Cardiac fibroblast (primary cell): Measurements from ENCODE around the gene FER.
A peak's percentile ranks its signal among the peaks of the same experiment; 100 is the strongest.

ENCODE experiments used
- DNase-seq, 2 donors: peaks; one replicate each; pipeline versions ENCODE4 v3.0.0 to v3.0.0-alpha.2; 2010; ENCODE audit warnings: low read depth in 2 of 2
- H3K4me3 ChIP-seq, 2 donors: replicated peaks in 1 of 2; 1 replicate in 1 of 2; 2 replicates in 1 of 2; pipeline ENCODE4 v1.5.1; 2011; ENCODE audit warnings: low read depth in 2 of 2, low read length in 2 of 2, mild to moderate bottlenecking in 2 of 2, moderate library complexity in 1 of 2
- TF ChIP-seq, protein P1 (sequence below): IDR thresholded peaks from one replicate; pipeline ENCODE4 v1.5.1; 2011; ENCODE audit warnings: low read depth, mild to moderate bottlenecking, low read length, inconsistent platforms

FER gene

DNA sequence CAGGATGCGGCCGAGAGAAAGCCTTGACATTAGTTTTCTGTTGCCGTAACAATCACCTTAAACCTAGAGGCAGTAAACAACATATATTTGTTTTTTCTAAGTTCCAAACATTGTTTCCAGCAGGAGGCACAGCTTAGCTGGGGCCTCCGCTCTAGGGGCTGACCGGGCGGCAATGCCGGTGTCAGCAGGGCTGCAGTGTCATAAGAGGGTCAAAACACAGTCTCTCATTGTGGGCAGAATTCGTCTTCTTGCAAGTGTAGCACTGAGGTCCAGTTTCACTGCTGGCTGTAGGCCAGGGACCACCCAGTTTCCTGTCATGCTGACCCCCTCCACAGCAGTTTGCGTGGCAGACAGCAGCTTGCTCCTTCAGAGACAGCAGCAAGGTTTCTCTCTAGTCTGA, 475.8 kb downstream of the FER start:
- TF ChIP-seq, protein P1, sequence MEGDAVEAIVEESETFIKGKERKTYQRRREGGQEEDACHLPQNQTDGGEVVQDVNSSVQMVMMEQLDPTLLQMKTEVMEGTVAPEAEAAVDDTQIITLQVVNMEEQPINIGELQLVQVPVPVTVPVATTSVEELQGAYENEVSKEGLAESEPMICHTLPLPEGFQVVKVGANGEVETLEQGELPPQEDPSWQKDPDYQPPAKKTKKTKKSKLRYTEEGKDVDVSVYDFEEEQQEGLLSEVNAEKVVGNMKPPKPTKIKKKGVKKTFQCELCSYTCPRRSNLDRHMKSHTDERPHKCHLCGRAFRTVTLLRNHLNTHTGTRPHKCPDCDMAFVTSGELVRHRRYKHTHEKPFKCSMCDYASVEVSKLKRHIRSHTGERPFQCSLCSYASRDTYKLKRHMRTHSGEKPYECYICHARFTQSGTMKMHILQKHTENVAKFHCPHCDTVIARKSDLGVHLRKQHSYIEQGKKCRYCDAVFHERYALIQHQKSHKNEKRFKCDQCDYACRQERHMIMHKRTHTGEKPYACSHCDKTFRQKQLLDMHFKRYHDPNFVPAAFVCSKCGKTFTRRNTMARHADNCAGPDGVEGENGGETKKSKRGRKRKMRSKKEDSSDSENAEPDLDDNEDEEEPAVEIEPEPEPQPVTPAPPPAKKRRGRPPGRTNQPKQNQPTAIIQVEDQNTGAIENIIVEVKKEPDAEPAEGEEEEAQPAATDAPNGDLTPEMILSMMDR = no peak
- no peak for DNase-seq
- H3K4me3 ChIP-seq = no peak overlapping the region

- no peak for DNase-seq
- no peak overlapping the region for H3K4me3 ChIP-seq
- TF ChIP-seq, protein P1 = no peak
Observed at GRCh38 chr5:109224276-109224882, 476.7 kb downstream of the FER start.

DNA sequence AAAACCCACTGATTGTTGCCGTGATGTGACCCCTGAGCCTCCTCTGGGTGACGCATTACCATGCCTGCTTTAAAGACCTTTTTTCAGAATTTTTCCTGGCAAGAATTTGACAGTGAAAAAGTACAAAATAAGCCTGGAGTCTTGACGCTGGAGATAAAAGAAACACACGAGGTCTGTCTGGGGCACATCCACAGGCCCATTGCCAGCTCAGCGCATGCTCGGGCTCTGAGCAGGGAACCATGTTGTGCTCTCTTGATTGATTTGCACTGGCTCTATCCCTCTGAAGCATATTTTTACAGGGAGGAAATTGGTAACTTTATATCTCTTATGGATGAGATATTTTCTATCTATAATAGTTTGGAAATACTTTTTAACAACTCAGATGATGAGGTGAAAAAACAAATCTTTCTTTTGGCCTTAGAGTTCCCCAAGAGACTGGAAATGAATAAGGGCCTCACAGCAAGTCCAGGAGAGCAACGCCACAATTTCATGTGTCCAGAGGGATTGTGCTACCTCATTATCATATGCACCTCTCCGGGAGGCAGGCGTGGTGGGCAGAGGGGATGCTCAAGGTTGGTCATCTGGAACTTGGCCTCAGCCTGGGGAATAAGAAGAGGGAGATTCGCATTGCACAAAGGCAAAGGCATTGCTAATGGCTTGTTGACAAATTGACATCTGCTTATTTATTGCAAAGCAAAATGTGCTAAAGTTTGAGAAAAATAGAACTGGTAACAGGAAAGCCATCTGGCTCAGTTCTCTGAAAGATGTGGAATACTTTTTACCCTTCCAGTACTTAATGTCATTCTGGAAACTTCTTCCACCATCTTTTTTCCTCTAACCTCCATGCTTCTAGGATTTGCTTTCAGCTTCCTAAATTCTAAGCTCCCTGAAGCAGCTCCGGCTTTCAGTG, 478.3 kb downstream of the FER start:
- DNase-seq = peak in 1 of 2 donors; percentile 39
- TF ChIP-seq, protein P1 = no peak

GRCh38 chr5:109230369-109230768, 482.7 kb downstream of the FER start:
- DNase-seq = no peak
- TF ChIP-seq, protein P1 = no peak
- H3K4me3 ChIP-seq = no peak overlapping the region

More for the DNA sequence above, 478.3 kb downstream of the FER start:
- no peak overlapping the region for H3K4me3 ChIP-seq

DNA sequence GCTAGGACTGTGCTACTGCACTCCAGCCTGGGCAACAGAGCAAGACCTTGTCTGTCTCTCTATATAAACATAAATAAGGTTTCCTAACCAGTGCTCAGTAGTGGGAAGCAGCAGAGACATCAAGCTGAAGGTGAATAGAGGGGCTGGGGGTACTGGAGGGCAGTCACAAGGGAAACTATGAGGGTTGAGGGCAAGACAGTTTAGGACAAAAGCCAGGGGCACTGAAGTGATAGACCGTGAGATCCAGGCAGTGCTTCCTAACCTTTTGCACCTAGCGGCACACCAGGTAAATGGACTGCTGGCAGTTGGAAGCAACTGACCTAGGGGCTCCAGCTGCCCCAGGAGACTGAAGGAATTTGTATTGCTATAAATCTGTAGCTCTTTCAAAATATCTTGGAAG, 483.6 kb downstream of the FER start:
- no peak for DNase-seq
- H3K4me3 ChIP-seq = no peak overlapping the region
- TF ChIP-seq, protein P1 = no peak

DNA sequence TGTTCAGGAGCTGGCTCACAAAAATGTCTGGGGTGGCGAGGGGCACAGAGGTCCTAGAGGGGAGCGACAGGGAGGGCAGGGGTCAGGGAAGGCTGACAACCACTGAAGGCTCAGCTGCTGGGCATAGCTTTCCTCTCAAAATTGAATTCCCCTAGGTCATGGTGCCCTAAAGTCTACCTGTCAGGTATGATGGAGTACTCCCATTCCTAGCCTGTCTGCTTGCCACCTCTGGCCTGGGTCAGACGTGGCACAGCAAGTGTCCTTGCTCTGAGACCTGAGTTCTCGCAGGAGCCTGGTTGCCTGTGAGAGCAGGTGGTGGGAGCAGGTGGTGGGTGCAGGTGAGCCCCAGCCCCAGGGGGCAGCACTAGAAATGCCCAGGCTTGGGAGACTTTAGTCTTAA, 486.7 kb downstream of the FER start:
- H3K4me3 ChIP-seq = no peak overlapping the region
- no peak for DNase-seq
- TF ChIP-seq, protein P1 = no peak
